ENCODE measurements around the gene PIWIL1.

PIWIL1 gene

DNA sequence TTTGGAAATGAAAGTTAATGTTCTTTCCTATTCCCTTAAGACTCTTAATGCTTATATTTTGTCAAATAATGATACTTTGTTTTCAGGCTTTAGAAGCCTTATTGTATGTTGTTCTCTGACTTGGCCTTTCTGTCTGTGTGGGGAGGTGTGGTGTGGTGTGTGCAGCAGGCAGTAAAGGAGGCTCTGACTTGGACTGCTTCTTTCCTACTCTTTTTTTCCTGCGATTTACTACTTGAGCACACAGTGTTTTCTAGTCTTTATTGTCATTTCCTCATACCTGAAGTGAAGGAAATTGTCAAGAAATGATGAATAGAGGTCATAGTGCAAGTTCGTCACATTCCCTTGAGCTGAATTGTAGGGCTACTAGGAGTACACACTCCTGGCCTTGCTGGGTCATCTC, 26.9 kb downstream of the PIWIL1 start:
- H3K27ac ChIP-seq (ENCODE audit: low read length), result no peak overlapping the region
- ATAC-seq (ENCODE audit: insufficient read depth, low read depth) (no peak), DNase-seq (no peak)
- no peak overlapping the region for H3K4me2 ChIP-seq (ENCODE audit: insufficient read depth, low read length)
- no peaks in the 10 kb centered on the region for H3K79me2 ChIP-seq (ENCODE audit: insufficient read depth, low read length)
- H3K4me3 ChIP-seq (ENCODE audit: low read depth in 1 of 2, low read length in 2 of 2), result no peak overlapping the region
- H2AFZ ChIP-seq (ENCODE audit: low read depth, low read length), result no peak overlapping the region
- TF ChIP-seq EZH2 (IDR thresholded peaks at IDR 0.05; ENCODE audit: borderline replicate concordance, low read depth, low read length, severe bottlenecking), result no peak
- TF ChIP-seq, protein P1, sequence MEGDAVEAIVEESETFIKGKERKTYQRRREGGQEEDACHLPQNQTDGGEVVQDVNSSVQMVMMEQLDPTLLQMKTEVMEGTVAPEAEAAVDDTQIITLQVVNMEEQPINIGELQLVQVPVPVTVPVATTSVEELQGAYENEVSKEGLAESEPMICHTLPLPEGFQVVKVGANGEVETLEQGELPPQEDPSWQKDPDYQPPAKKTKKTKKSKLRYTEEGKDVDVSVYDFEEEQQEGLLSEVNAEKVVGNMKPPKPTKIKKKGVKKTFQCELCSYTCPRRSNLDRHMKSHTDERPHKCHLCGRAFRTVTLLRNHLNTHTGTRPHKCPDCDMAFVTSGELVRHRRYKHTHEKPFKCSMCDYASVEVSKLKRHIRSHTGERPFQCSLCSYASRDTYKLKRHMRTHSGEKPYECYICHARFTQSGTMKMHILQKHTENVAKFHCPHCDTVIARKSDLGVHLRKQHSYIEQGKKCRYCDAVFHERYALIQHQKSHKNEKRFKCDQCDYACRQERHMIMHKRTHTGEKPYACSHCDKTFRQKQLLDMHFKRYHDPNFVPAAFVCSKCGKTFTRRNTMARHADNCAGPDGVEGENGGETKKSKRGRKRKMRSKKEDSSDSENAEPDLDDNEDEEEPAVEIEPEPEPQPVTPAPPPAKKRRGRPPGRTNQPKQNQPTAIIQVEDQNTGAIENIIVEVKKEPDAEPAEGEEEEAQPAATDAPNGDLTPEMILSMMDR (IDR thresholded peaks at IDR 0.05; ENCODE audit: borderline replicate concordance, extremely low read depth, low read length, poor library complexity, severe bottlenecking), result no peak
- H3K9me3 ChIP-seq (ENCODE audit: insufficient read depth, low read length, severe bottlenecking), result no peaks in the 10 kb centered on the region
- H3K4me1 ChIP-seq (ENCODE audit: insufficient read depth, low read length), result no peaks in the 10 kb centered on the region
- H3K9ac ChIP-seq (ENCODE audit: low read depth, low read length), result no peak overlapping the region
- H3K27me3 ChIP-seq (ENCODE audit: insufficient read depth, low read length, poor library complexity), result no peaks in the 10 kb centered on the region
- H4K20me1 ChIP-seq (ENCODE audit: insufficient read depth, low read length), result no peaks in the 10 kb centered on the region
- no peaks in the 10 kb centered on the region for H3K36me3 ChIP-seq (ENCODE audit: insufficient read depth, low read length)

DNA sequence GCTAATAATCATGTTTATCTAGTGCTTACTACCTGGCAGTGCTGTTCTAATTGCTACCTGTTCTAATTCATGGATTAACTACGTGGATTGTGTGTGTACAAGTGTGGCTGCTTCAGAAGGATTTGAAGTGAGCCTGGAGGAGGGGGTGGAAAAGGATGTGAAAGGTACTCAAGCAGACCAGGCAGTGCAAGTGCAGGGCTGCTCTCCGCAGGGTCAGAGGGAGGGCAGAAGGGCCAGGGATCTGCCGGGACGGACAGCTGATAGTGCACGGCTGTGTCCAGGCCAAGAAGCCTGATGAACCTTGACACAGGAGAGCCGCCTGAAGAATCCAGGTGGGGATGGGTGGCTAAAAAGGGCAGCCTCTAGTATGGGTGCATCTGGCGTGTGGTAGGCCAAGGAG, 28.5 kb downstream of the PIWIL1 start:
- no peak for TF ChIP-seq EZH2 (IDR thresholded peaks at IDR 0.05; ENCODE audit: borderline replicate concordance, low read depth, low read length, severe bottlenecking)
- TF ChIP-seq, protein P1 (IDR thresholded peaks at IDR 0.05; ENCODE audit: borderline replicate concordance, extremely low read depth, low read length, poor library complexity, severe bottlenecking), result no peak
- Histone ChIP-seq H4K20me1 (ENCODE audit: insufficient read depth, low read length) (no peaks in the 10 kb centered on the region), H3K27me3 (ENCODE audit: insufficient read depth, low read length, poor library complexity) (peaks cover 5% of the 10 kb centered on the region), H3K27ac (ENCODE audit: low read length) (no peak overlapping the region), H2AFZ (ENCODE audit: low read depth, low read length) (no peak overlapping the region), H3K9me3 (ENCODE audit: insufficient read depth, low read length, severe bottlenecking) (no peaks in the 10 kb centered on the region), H3K4me3 (ENCODE audit: low read depth in 1 of 2, low read length in 2 of 2) (no peak overlapping the region), H3K4me1 (ENCODE audit: insufficient read depth, low read length) (no peaks in the 10 kb centered on the region), H3K79me2 (ENCODE audit: insufficient read depth, low read length) (no peaks in the 10 kb centered on the region), H3K9ac (ENCODE audit: low read depth, low read length) (no peak overlapping the region), H3K4me2 (ENCODE audit: insufficient read depth, low read length) (no peak overlapping the region), H3K36me3 (ENCODE audit: insufficient read depth, low read length) (no peaks in the 10 kb centered on the region)
- no peak for DNase-seq
- ATAC-seq (ENCODE audit: insufficient read depth, low read depth), result no peak

DNA sequence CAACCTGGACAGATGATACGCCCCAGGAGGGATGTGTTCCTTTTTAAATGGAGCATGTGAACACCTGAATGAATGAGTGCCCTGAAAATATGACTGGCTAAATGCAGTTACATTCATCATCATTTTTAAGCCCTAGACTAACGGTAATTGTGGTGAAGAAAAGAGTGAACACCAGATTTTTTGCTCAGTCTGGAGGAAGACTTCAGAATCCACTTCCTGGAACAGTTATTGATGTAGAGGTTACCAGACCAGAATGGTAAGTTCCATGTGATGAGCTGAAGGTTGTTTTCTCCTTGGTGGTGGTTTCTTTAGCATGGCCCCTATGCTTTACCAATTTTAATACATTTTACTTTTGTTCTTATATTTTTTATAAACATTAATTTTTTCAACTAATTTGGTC, 29.3 kb downstream of the PIWIL1 start:
- Histone ChIP-seq H3K27me3 (ENCODE audit: insufficient read depth, low read length, poor library complexity) (peaks cover 7% of the 10 kb centered on the region), H2AFZ (ENCODE audit: low read depth, low read length) (no peak overlapping the region), H3K27ac (ENCODE audit: low read length) (no peak overlapping the region), H3K36me3 (ENCODE audit: insufficient read depth, low read length) (no peaks in the 10 kb centered on the region), H3K9me3 (ENCODE audit: insufficient read depth, low read length, severe bottlenecking) (no peaks in the 10 kb centered on the region), H3K79me2 (ENCODE audit: insufficient read depth, low read length) (no peaks in the 10 kb centered on the region), H3K4me2 (ENCODE audit: insufficient read depth, low read length) (no peak overlapping the region), H4K20me1 (ENCODE audit: insufficient read depth, low read length) (no peaks in the 10 kb centered on the region), H3K4me1 (ENCODE audit: insufficient read depth, low read length) (no peaks in the 10 kb centered on the region), H3K4me3 (ENCODE audit: low read depth in 1 of 2, low read length in 2 of 2) (no peak overlapping the region), H3K9ac (ENCODE audit: low read depth, low read length) (no peak overlapping the region)
- TF ChIP-seq, protein P1 (IDR thresholded peaks at IDR 0.05; ENCODE audit: borderline replicate concordance, extremely low read depth, low read length, poor library complexity, severe bottlenecking), result no peak
- no peak for TF ChIP-seq EZH2 (IDR thresholded peaks at IDR 0.05; ENCODE audit: borderline replicate concordance, low read depth, low read length, severe bottlenecking)
- peak; percentile 92 for ATAC-seq (ENCODE audit: insufficient read depth, low read depth)
- no peak for DNase-seq

DNA sequence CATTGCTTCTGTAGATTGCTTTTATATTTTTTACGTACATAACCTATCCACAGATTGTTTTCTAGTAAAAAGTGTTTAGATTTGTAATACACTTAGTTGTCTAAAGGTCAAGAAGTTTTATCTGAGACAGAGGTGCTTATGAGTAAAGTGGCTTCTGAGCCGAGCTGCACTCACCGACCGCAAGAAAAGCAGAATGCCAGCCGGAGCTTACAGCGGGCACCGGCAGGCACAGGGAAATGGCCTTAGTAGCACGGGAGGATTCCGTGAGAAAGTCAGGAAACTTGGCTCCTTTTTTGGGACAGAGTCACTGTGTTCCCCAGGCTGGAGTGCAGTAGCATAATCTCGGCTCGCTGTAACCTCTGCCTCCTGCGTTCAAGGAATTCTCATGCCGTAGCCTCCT, 29.8 kb downstream of the PIWIL1 start:
- no peak overlapping the region for H3K9ac ChIP-seq (ENCODE audit: low read depth, low read length)
- DNase-seq (no peak), ATAC-seq (ENCODE audit: insufficient read depth, low read depth) (no peak)
- no peaks in the 10 kb centered on the region for H3K36me3 ChIP-seq (ENCODE audit: insufficient read depth, low read length)
- H3K27me3 ChIP-seq (ENCODE audit: insufficient read depth, low read length, poor library complexity), result peaks cover 7% of the 10 kb centered on the region
- H3K27ac ChIP-seq (ENCODE audit: low read length), result no peak overlapping the region
- no peaks in the 10 kb centered on the region for H3K79me2 ChIP-seq (ENCODE audit: insufficient read depth, low read length)
- no peaks in the 10 kb centered on the region for H3K4me1 ChIP-seq (ENCODE audit: insufficient read depth, low read length)
- H3K4me3 ChIP-seq (ENCODE audit: low read depth in 1 of 2, low read length in 2 of 2), result no peak overlapping the region
- no peaks in the 10 kb centered on the region for H4K20me1 ChIP-seq (ENCODE audit: insufficient read depth, low read length)
- TF ChIP-seq EZH2 (IDR thresholded peaks at IDR 0.05; ENCODE audit: borderline replicate concordance, low read depth, low read length, severe bottlenecking), result no peak
- TF ChIP-seq, protein P1 (IDR thresholded peaks at IDR 0.05; ENCODE audit: borderline replicate concordance, extremely low read depth, low read length, poor library complexity, severe bottlenecking), result no peak
- H3K4me2 ChIP-seq (ENCODE audit: insufficient read depth, low read length), result no peak overlapping the region
- H3K9me3 ChIP-seq (ENCODE audit: insufficient read depth, low read length, severe bottlenecking), result no peaks in the 10 kb centered on the region
- H2AFZ ChIP-seq (ENCODE audit: low read depth, low read length), result no peak overlapping the region
